HK-2 (cell line): ENCODE results near the gene DCP2.

Source experiments
- DNase-seq: peaks from one replicate; pipeline ENCODE4 v3.0.0-alpha.2; 2018; ENCODE audit not compliant: unreplicated experiment

The DCP2 gene

GRCh38 chr5:112967520-112968083, 9.0 kb upstream of the DCP2 start:
- no peak for DNase-seq

DNA sequence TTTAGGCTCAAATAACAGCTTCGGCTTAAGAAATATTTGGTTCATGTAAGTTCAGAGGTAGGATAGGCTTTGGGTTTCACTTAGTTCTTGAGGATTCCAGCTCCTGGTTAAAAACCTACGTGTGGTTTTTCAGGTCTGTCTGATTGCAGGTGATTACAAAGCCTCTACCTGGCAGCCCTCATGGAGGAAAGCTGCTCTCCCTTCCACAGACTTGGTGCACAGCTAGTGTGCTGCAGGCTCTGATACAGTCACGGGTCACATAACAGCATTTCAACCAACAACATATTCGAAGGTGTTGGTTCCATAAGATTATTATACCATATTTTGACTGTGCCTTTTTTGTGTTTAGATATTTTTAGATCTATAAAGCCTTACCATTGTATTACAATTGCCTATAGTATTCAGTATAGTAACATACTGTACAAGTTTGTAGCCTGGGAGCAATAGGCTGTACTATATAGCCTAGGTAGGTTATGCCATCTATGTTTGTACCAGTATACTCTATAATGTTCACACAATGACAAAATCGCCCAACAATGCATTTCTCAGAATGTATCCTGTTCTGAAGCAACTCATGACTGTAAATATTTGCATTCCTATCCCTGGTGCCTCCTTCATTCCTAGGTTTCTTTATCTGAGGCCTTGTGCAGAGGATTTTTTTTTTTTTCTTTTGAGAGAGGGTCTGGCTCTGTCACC, 8.0 kb upstream of the DCP2 start:
- no peak for DNase-seq

- no peak for DNase-seq
These were observed 5.3 kb upstream of the DCP2 start for GRCh38 chr5:112971276-112971675.

- no peak for DNase-seq
These were observed 3.6 kb upstream of the DCP2 start for GRCh38 chr5:112973036-112973435.

GRCh38 chr5:112973904-112974303, 2.7 kb upstream of the DCP2 start:
- no peak for DNase-seq

DNA sequence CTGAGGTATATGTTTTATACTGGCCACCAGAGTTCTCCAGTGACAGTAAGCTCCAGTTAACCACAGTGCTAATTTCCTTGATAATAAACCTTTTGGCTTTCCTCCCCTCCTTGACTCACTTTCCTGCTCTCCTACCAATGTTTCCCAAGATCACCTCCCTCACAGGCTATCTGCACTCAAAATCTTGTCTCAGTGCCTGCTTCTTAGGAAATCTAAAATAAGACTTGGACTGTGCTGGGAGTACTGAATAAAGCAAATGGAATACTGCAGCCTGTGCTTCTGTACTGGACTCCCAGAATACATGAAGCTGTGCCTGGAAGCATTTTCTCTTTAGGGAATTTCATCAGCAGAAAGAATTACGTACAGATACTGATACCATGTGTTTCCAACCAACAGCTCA, 1.7 kb upstream of the DCP2 start:
- no peak for DNase-seq

GRCh38 chr5:112975721-112976431, 722 bp upstream of the DCP2 start:
- no peak for DNase-seq

DNA sequence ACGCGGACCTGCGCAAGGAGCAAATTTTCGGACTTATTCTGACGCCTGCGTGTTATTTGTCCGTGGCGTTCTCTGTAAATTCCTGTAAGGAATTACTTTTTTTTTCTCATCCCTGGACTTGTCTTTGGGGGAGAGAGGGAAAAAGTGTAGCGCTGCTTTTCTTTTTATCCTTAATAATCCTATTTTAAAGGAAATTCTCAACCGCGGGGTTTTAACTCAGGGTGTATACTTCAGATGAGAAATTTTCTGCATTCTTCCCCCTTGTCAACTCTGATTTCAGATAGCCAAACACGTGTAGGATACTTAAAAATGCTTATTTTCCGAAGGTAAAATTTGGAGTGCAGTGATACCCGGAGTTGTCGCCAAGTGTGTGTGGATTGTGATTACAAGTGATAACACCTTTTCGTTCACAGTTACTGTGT, 853 bp downstream of the DCP2 start:
- no peak for DNase-seq

GRCh38 chr5:112978836-112979235, 2.2 kb downstream of the DCP2 start:
- no peak for DNase-seq

DNA sequence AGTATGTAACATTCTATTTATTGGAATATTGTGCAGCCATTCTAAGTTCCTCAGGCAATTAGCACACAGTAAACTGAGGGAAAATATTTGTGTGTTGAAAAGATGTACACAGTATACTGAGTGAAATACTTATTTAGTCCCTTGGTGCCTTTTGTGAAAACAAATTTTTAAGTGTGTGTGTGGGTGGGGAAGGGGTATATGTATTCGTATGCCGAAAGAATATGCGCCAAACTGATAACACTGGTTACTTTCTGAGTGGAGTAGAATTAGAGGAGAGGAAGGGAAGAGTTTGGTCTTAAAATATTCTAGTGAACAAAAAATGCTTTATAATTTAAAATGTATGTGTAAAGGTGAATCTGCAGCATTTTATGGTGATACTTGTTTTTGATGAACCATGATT, 3.1 kb downstream of the DCP2 start:
- no peak for DNase-seq

DNA sequence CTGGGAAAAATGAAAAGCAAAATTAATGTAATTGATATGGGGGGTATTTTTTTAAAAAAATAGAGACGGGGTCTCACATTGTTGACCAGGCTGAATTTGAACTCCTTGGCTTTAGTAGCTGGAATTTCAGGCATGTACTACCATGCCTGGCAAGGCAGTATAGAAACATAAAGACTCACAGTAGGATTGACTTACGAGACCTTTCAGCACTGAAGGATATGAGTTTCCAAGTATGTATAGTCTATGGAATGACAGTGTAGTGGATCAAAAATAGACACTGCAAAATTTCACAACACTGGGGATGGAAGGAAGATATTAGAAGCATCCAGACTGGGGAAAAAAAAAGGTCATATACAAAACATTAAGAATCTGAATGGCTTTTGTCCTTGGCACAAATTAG, 6.8 kb downstream of the DCP2 start:
- DNase-seq: no peak

DNA sequence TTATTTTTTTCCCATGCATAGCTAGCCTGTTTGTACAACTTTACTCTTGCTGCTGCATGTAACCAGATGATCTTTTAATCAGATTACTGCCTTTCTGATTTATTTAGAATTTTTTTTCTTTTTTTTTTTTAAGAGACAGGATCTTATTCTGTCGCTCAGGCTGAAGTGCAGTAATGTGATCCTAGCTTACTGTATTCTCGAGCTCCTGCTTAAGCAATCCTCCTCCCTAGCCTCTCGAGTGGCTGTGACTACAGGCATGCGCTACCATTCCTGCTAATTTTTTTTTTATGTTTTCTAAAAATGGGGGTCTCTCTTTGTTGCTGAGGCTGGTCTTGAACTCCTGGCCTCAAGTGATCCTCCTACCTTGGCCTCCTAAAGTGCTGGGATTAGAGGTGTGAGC, 9.6 kb downstream of the DCP2 start:
- DNase-seq: no peak

DNA sequence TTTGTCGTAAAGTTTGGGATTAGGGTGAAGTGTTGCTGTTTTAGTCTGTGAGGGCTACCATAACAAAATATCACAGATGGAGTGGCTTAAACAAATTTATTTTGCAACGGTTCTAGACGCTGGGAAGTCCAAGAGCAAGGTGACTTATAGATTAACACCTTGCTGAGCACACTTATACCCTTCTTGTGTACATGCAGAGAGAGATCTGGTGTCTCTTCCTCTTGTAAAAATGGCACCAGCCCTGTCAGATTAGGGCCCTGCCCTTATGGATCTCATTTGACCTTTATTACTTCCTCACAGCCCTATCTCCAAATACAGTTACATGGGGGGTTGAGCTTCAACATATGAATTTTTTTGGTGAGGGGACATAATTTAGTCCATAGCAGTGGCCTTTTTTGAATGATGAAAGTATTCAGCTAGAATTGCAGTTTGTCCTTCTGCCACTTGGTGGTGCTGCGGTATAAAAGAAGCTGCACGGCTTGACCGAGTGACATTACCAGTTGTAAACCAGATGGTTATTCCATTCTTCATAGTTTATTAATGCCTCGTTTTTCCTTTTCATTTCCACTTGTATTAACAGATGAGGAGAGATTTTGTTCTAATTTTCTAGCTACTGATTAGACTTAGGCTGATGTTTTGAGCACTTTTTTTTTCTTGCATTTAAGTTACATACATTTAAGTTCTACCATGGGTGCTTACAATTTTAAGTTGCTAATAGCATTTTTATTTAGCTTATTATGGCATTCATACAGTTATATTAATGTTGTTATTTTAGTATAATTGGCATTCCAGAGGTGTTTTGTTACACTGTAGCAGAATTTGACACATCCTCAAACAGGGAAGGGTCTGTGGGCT, 19.4 kb downstream of the DCP2 start:
- DNase-seq: peak; percentile 37

GRCh38 chr5:112996830-112997374, 20.3 kb downstream of the DCP2 start:
- no peak for DNase-seq

DNA sequence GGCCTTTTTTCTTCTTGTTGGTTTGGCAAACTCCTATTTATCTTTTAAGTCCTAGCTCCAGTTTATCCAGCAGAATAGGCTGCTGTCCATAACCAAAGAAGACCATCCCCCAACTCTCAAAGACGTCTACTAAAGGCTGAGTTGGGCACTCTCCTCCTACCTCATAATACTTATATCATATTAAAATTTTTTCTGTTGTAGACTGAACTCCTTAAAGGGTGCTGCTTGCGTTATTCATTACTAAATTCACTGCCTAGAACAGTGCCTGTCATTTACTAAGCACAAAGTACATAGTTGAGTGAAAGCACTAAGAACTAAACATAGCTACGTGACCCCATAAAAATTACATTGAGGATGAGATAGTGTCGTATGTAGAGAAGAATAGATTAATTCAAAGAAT, 21.7 kb downstream of the DCP2 start:
- no peak for DNase-seq

DNA sequence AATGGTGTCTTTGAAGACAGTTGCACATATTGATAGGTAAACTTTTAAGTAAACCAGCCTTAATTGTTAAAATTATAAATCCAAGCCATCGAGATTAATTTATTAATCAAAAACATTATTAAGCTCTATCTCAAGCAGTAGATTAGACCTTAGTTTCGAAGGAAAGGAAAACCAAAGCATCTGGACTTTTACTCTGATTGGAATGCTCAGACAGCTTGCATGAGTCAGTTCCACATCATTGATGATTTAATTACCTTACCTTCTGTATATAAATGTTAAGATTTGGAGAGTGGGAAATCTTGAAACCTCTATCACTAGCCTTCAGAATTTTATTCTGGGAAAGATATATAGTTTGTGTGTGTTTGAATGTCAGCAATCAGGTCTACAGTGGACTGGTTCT, 23.9 kb downstream of the DCP2 start:
- no peak for DNase-seq

GRCh38 chr5:113002423-113002822, 25.8 kb downstream of the DCP2 start:
- no peak for DNase-seq

GRCh38 chr5:113003763-113004162, 27.2 kb downstream of the DCP2 start:
- no peak for DNase-seq

- no peak for DNase-seq
These were observed 28.9 kb downstream of the DCP2 start for GRCh38 chr5:113005454-113005853.

DNA sequence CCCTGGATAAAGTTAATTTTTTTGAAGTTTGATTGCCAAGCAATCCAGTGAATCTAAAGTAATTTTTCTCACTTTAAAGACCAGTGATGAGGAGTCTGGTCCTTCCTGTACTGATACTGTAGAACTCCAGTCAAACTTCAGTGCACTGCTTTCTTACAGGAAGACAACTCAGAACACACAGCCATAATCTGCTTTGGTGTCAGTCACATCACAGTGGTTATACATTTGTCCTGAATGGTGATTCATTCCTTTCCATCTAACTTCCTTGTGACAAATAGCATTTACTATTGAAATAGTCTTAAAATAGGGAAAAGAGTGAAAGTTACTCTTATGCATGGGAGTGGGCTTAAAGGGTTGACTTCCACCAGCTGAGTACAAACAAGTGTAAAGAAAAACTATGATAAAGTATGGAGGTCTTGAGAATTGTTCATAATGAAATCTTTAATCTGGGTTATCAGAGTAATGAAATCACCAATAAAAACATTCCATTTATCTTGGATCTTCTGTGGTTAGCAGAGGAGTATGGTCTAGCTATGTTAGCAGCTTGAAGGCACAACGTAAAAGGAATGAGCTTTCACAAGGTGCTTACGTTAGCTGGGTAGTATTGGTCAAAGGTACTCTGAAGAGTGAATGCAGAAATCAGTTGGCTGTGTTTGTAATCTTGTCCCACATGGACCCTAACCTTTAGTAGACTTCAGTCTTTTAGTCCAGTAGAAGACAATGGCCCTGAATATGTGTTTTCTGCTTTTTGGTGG, 41.5 kb downstream of the DCP2 start:
- no peak for DNase-seq
